ENCODE results near the gene CBX3. TPM values are rescaled to one million over a fixed set of nuclear protein-coding genes. Genes with fewer than 3 reads are reported as not detected.
"Not testable (repeated sequence)": the region's sequence is repeated elsewhere in the genome, so short reads cannot be mapped to it uniquely, and the experiment has no call there.

CBX3 gene
- total and polyA plus RNA-seq, 11 donors: 31.5 to 70.1 (median 59.9) TPM

- no peak overlapping the region for H3K4me3 ChIP-seq
- intact Hi-C loops (cut with DNase I): no loop called here
- no peaks in the 10 kb centered on the region for H3K4me1 ChIP-seq
- no peak for TF ChIP-seq POLR2A (IDR thresholded peaks at IDR 0.05)
- ATAC-seq (no peak), DNase-seq (no peak)
- H3K27ac ChIP-seq: no peak overlapping the region
- H3K9me3 ChIP-seq: no peaks in the 10 kb centered on the region
- 91 to 94% (median 93%) methylated on average over 13 of the region's 13 CpGs for WGBS, 4 donors
- no peaks in the 10 kb centered on the region for H3K36me3 ChIP-seq
- peaks cover 0 to 11% (median 0%) of the 10 kb centered on the region in 9 donors for H3K27me3 ChIP-seq
These were observed 43.6 kb downstream of the CBX3 start for GRCh38 chr7:26245150-26245549.

GRCh38 chr7:26250239-26250638 lies 48.7 kb downstream of the CBX3 start:
- Histone ChIP-seq H3K4me1 (no peaks in the 10 kb centered on the region), H3K27ac (no peak overlapping the region), H3K27me3 (peaks cover 0 to 11% (median 0%) of the 10 kb centered on the region in 9 donors), H3K9me3 (no peaks in the 10 kb centered on the region), H3K36me3 (no peaks in the 10 kb centered on the region), H3K4me3 (no peak overlapping the region)
- intact Hi-C loops (cut with DNase I): no loop called here
- DNase-seq (no peak), ATAC-seq (no peak)
- 82 to 91% (median 86%) methylated on average over 12 of the region's 12 CpGs for WGBS, 4 donors
- TF ChIP-seq POLR2A (IDR thresholded peaks at IDR 0.05): no peak
- no peak for TF ChIP-seq CTCF (IDR thresholded peaks at IDR 0.05)

GRCh38 chr7:26261866-26262265 lies 60.3 kb downstream of the CBX3 start:
- H3K36me3 ChIP-seq; H3K27me3 ChIP-seq; H3K4me1 ChIP-seq; ATAC-seq; H3K27ac ChIP-seq; H3K9me3 ChIP-seq; DNase-seq; H3K4me3 ChIP-seq; intact Hi-C loops (cut with DNase I): not testable (repeated sequence)
- 90 to 96% (median 94%) methylated on average over 4 to 29 of the region's 29 CpGs for WGBS, 4 donors

Other genes starting within 250 kb of the CBX3 start
- 1 to 10 TPM in 7 of 9 donors, under 1 TPM in 2; 0.75 to 5.6 (median 1.8) TPM for gene NFE2L3, start 49.5 kb upstream of the CBX3 start, total RNA-seq
- 1 to 10 TPM; 1.1 to 1.8 TPM for gene NFE2L3, start 49.5 kb upstream of the CBX3 start, polyA plus RNA-seq
- gene HNRNPA2B1, start 999 bp upstream of the CBX3 start, total RNA-seq: 100 to 1,000 TPM; 142 to 411 (median 377) TPM
- gene HNRNPA2B1, start 999 bp upstream of the CBX3 start, polyA plus RNA-seq: 100 to 1,000 TPM; 590 to 732 TPM
- 10 to 100 TPM in 1 of 9 donors, 1 to 10 TPM in 5, under 1 TPM in 3; 0.36 to 22.1 (median 1.2) TPM for gene SNX10, start 90.1 kb downstream of the CBX3 start, total RNA-seq
- under 1 TPM; 0.38 to 0.82 TPM for gene SNX10, start 90.1 kb downstream of the CBX3 start, polyA plus RNA-seq

Data from heart left ventricle (tissue), 16 donors.